Right lung (tissue), 10 donors: ENCODE results near the gene TEKT5. TPM values are rescaled to one million over a fixed set of nuclear protein-coding genes. Genes with fewer than 3 reads are reported as not detected.
"Not testable (repeated sequence)": the region's sequence is repeated elsewhere in the genome, so short reads cannot be mapped to it uniquely, and the experiment has no call there.

Experiments used
- DNase-seq, 2 donors: peaks; one replicate each; pipeline ENCODE4 v3.0.0-alpha.2; 2013
- long read RNA-seq, 8 donors: transcript quantifications; one replicate each; lab custom pipeline, GENCODE V29; 2026
- polyA plus RNA-seq, 5 donors: library from polyadenylated mRNA; unstranded; fragments of 120-200 nt; gene quantifications; one replicate each; pipeline versions ENCODE4 v1.2.1 to v1.2.3, GENCODE V29; 2013; ENCODE audit warnings: inconsistent platforms in 1 of 5, low replicate concordance in 1 of 5; ENCODE audit not compliant: insufficient read length in 5 of 5, insufficient read depth in 1 of 5

Gene TEKT5
- under 1 TPM; 0.29 to 0.85 (median 0.31) TPM for polyA plus RNA-seq
- long read RNA-seq, donor 1: 0 reads
- long read RNA-seq, donor 2: 0 reads
- long read RNA-seq, donor 3: 0 reads
- long read RNA-seq, donor 4: 0 reads
- long read RNA-seq, donor 5: 0 reads
- long read RNA-seq, donor 6: 0 reads
- long read RNA-seq, donor 7: 0 reads
- long read RNA-seq, donor 8: 0 reads

GRCh38 chr16:10694830-10695229 is at the start of gene TEKT5:
Gene TEKT5 (minus strand): TSS chr16:10694930. CDS start chr16:10694873, 57 bp downstream.
- DNase-seq: no peak

GRCh38 chr16:10743610-10744369 is 49.1 kb upstream of the TEKT5 start, which contains the start of gene NUBP1:
Gene NUBP1 (plus strand): TSS chr16:10743842. CDS start chr16:10743864, 22 bp downstream.
- peak; percentile 99 to 100 for DNase-seq

GRCh38 chr16:10743227-10743609 is 48.5 kb upstream of the TEKT5 start:
- DNase-seq: no peak

GRCh38 chr16:10741844-10742243 is 47.1 kb upstream of the TEKT5 start:
- DNase-seq: no peak

GRCh38 chr16:10741249-10741648 is 46.5 kb upstream of the TEKT5 start:
- not testable (repeated sequence) for DNase-seq

GRCh38 chr16:10740845-10741208 is 46.1 kb upstream of the TEKT5 start:
- DNase-seq: no peak

- no peak for DNase-seq
Measured at GRCh38 chr16:10740000-10740844, 45.5 kb upstream of the TEKT5 start.

GRCh38 chr16:10738231-10739077 is 43.7 kb upstream of the TEKT5 start:
- DNase-seq: no peak

GRCh38 chr16:10737068-10737625 is 42.4 kb upstream of the TEKT5 start:
- DNase-seq: peak; percentile 61 to 69

GRCh38 chr16:10731790-10732189 is 37.1 kb upstream of the TEKT5 start:
- DNase-seq: no peak

GRCh38 chr16:10729104-10730048 is 34.6 kb upstream of the TEKT5 start:
- DNase-seq: no peak

GRCh38 chr16:10728003-10728887 is 33.5 kb upstream of the TEKT5 start:
- no peak for DNase-seq

- no peak for DNase-seq
Measured at GRCh38 chr16:10708969-10709368, 14.2 kb upstream of the TEKT5 start.

GRCh38 chr16:10699756-10700155 is 5.0 kb upstream of the TEKT5 start:
- no peak for DNase-seq

GRCh38 chr16:10694306-10694705 is 424 bp downstream of the TEKT5 start:
- DNase-seq: no peak

- DNase-seq: no peak
Measured at GRCh38 chr16:10693889-10694288, 841 bp downstream of the TEKT5 start.

GRCh38 chr16:10692470-10692869 is 2.3 kb downstream of the TEKT5 start:
- DNase-seq: no peak

GRCh38 chr16:10688726-10689125 is 6.0 kb downstream of the TEKT5 start:
- peak in 1 of 2 donors; percentile 2 for DNase-seq

GRCh38 chr16:10688291-10688690 is 6.4 kb downstream of the TEKT5 start:
- DNase-seq: peak; percentile 55 to 62
